ENCODE data around the gene CYP3A5. TPM values are rescaled to one million over a fixed set of nuclear protein-coding genes. Genes with fewer than 3 reads are reported as not detected.

The CYP3A5 gene
- total and polyA plus RNA-seq, 10 of the 15 experiments (the other 5 are each of a cell fraction or from before 2014, with no cell fraction given) = 0.05 to 1.3 (median 0.09) TPM; not detected in 2

DNA sequence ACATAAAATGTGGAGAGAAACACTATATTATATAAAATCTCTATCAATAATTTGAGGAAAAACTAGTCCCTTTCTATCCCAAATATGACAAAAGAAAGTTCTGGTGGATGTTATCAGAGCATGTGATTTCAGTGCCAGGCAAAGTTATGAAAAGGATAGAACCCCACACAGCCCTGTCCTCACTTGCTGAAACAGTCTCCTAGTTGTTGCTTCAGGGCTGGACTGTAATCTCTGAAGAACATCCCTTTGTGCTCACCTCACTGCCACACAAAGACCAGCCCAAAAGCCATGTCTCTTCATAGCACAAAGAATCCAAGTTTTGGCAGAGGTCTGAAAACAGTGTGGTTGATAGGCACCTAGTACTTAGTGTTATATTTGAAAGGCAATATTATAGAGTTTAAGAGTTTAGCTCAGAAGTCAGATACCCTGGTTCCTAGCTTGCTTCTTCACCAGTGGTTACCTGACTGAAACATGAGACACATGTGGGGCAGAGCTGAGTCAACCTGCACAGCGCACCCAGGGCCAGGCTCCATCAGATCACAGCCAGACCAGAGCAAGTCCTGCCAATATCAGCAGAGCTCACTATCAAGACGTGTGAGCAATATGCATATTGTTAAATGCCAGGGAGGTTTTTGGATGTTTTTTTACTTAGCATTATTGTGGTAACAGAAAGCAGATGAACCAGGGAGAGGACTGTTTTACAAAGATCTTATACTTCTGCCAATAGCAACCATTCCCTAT is 30.2 kb upstream of the CYP3A5 start:
- TF ChIP-seq SIX5 (IDR thresholded peaks at IDR 0.05; ENCODE audit: low read depth, low read length, severe bottlenecking) (no peak), SP1 (IDR thresholded peaks at IDR 0.05; ENCODE audit: low read depth, low read length) (no peak), CHD4 (IDR thresholded peaks at IDR 0.05) (no peak), IKZF2 (IDR thresholded peaks at IDR 0.05) (no peak), PAX8 (IDR thresholded peaks at IDR 0.05) (no peak), SUZ12 (IDR thresholded peaks at IDR 0.05; ENCODE audit: unreplicated experiment) (no peak), YBX1 (IDR thresholded peaks at IDR 0.05) (no peak), RUNX3 (IDR thresholded peaks at IDR 0.05; ENCODE audit: low read length) (no peak)
- TF ChIP-seq, protein P1, sequence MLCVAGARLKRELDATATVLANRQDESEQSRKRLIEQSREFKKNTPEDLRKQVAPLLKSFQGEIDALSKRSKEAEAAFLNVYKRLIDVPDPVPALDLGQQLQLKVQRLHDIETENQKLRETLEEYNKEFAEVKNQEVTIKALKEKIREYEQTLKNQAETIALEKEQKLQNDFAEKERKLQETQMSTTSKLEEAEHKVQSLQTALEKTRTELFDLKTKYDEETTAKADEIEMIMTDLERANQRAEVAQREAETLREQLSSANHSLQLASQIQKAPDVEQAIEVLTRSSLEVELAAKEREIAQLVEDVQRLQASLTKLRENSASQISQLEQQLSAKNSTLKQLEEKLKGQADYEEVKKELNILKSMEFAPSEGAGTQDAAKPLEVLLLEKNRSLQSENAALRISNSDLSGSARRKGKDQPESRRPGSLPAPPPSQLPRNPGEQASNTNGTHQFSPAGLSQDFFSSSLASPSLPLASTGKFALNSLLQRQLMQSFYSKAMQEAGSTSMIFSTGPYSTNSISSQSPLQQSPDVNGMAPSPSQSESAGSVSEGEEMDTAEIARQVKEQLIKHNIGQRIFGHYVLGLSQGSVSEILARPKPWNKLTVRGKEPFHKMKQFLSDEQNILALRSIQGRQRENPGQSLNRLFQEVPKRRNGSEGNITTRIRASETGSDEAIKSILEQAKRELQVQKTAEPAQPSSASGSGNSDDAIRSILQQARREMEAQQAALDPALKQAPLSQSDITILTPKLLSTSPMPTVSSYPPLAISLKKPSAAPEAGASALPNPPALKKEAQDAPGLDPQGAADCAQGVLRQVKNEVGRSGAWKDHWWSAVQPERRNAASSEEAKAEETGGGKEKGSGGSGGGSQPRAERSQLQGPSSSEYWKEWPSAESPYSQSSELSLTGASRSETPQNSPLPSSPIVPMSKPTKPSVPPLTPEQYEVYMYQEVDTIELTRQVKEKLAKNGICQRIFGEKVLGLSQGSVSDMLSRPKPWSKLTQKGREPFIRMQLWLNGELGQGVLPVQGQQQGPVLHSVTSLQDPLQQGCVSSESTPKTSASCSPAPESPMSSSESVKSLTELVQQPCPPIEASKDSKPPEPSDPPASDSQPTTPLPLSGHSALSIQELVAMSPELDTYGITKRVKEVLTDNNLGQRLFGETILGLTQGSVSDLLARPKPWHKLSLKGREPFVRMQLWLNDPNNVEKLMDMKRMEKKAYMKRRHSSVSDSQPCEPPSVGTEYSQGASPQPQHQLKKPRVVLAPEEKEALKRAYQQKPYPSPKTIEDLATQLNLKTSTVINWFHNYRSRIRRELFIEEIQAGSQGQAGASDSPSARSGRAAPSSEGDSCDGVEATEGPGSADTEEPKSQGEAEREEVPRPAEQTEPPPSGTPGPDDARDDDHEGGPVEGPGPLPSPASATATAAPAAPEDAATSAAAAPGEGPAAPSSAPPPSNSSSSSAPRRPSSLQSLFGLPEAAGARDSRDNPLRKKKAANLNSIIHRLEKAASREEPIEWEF (IDR thresholded peaks at IDR 0.05; ENCODE audit: insufficient replicate concordance, low read depth, low read length) = no peak
- TF ChIP-seq, protein P2, sequence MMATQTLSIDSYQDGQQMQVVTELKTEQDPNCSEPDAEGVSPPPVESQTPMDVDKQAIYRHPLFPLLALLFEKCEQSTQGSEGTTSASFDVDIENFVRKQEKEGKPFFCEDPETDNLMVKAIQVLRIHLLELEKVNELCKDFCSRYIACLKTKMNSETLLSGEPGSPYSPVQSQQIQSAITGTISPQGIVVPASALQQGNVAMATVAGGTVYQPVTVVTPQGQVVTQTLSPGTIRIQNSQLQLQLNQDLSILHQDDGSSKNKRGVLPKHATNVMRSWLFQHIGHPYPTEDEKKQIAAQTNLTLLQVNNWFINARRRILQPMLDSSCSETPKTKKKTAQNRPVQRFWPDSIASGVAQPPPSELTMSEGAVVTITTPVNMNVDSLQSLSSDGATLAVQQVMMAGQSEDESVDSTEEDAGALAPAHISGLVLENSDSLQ (IDR thresholded peaks at IDR 0.05) = no peak
- no peak for ATAC-seq
- ChIA-PET CTCF (no interaction called here), POLR2A (no interaction called here), SMC1A (ENCODE audit: uncharacterized antibody, unreplicated experiment) (no interaction called here), RAD21 (ENCODE audit: unreplicated experiment) (no interaction called here)
- Histone ChIP-seq H3K4me3 (no peak overlapping the region), H3K9ac (ENCODE audit: control insufficient read depth, insufficient read depth, low read length) (no peak overlapping the region), H3K4me1 (ENCODE audit: control insufficient read depth, insufficient read depth, low read length) (no peaks in the 10 kb centered on the region), H4K20me1 (ENCODE audit: control insufficient read depth, insufficient read depth) (no peaks in the 10 kb centered on the region), H3K27me3 (replicated peaks in 1 of 2; ENCODE audit: control insufficient read depth in 2 of 2, insufficient read depth in 2 of 2, low read length in 1 of 2) (no peaks in the 10 kb centered on the region), H3K9me3 (replicated peaks; ENCODE audit: control insufficient read depth, insufficient read depth, low read length) (no peaks in the 10 kb centered on the region), H2AFZ (ENCODE audit: control insufficient read depth, low read depth, low read length) (no peak overlapping the region), H3K4me2 (ENCODE audit: control insufficient read depth, insufficient read depth) (no peak overlapping the region), H3K79me2 (ENCODE audit: control insufficient read depth, insufficient read depth, low read length) (no peaks in the 10 kb centered on the region), H3K36me3 (ENCODE audit: control insufficient read depth in 2 of 2, insufficient read depth in 2 of 2, low read length in 1 of 2) (no peaks in the 10 kb centered on the region), H3K27ac (ENCODE audit: control insufficient read depth, insufficient read depth) (no peak overlapping the region)
- in situ Hi-C loops (cut with MboI) (no loop called here), intact Hi-C loops (cut with micrococcal nuclease; ENCODE audit: unreplicated experiment) (no loop called here)
- FAIRE-seq = peak; percentile 52
- no peak for DNase-seq (ENCODE audit: low read depth, low spot score)
- no TSS peak for BruUV-seq (replicated peaks)
- WGBS (ENCODE audit: insufficient coverage, insufficient replicate concordance, low lambda C conversion rate, missing lambda C conversion rate) = 47% methylated on average over 2 of the region's 2 CpGs
